LNCaP clone FGC (cell line): ENCODE results near the gene SORCS3.
"Not testable (repeated sequence)": the region's sequence is repeated elsewhere in the genome, so short reads cannot be mapped to it uniquely, and the experiment has no call there.

ENCODE experiments used
- DNase-seq: peaks from one replicate; pipeline ENCODE4 v3.0.0-alpha.2; 2011; ENCODE audit warnings: low read depth
- H3K4me3 ChIP-seq: 2 replicates; pipeline ENCODE4 v1.5.1; 2011; ENCODE audit warnings: mild to moderate bottlenecking, low read depth, low read length, control low read depth
- CTCF ChIP-seq: IDR thresholded peaks from 2 replicates; pipeline ENCODE4 v1.5.1; 2012; ENCODE audit warnings: mild to moderate bottlenecking; ENCODE audit not compliant: control insufficient read depth, insufficient read depth; ENCODE audit errors: extremely low read depth

Gene SORCS3

GRCh38 chr10:104707602-104708459 lies 66.7 kb downstream of the SORCS3 start:
- DNase-seq = no peak
- no peak overlapping the region for H3K4me3 ChIP-seq
- TF ChIP-seq CTCF = no peak

- H3K4me3 ChIP-seq = no peak overlapping the region
- no peak for TF ChIP-seq CTCF
Observed at GRCh38 chr10:104711302-104711721, 70.2 kb downstream of the SORCS3 start.

GRCh38 chr10:104730593-104730992 lies 89.5 kb downstream of the SORCS3 start:
- not testable (repeated sequence) for DNase-seq, H3K4me3 ChIP-seq

More at GRCh38 chr10:104711302-104711721, 70.2 kb downstream of the SORCS3 start:
- no peak for DNase-seq

- TF ChIP-seq CTCF = no peak
- DNase-seq = no peak
- no peak overlapping the region for H3K4me3 ChIP-seq
Observed at GRCh38 chr10:104731192-104731591, 90.1 kb downstream of the SORCS3 start.

GRCh38 chr10:104732222-104732621 lies 91.1 kb downstream of the SORCS3 start:
- no peak for DNase-seq
- no peak for TF ChIP-seq CTCF
- no peak overlapping the region for H3K4me3 ChIP-seq

- TF ChIP-seq CTCF = no peak
- H3K4me3 ChIP-seq = no peak overlapping the region
- no peak for DNase-seq
Observed at GRCh38 chr10:104734433-104734832, 93.3 kb downstream of the SORCS3 start.

GRCh38 chr10:104735036-104735756 lies 94.1 kb downstream of the SORCS3 start:
- no peak overlapping the region for H3K4me3 ChIP-seq
- no peak for TF ChIP-seq CTCF
- no peak for DNase-seq
